NCI-H748 treated with DMSO at 0.1 percent for 48 hours (cell line): ENCODE results near the gene OTUD5.
"Not testable (repeated sequence)": the region's sequence is repeated elsewhere in the genome, so short reads cannot be mapped to it uniquely, and the experiment has no call there.

Experiments used
- DNase-seq: peaks from one replicate; lab custom pipeline; 2025; lab: John Stamatoyannopoulos, UW

OTUD5 gene

GRCh38 chrX:48890296-48890925 is 67.0 kb downstream of the OTUD5 start:
- DNase-seq, result no peak

GRCh38 chrX:48886586-48886985 is 70.8 kb downstream of the OTUD5 start:
- DNase-seq, result not testable (repeated sequence)

GRCh38 chrX:48883729-48884128 is 73.7 kb downstream of the OTUD5 start:
- no peak for DNase-seq

GRCh38 chrX:48876944-48877343 is 80.5 kb downstream of the OTUD5 start:
- DNase-seq, result not testable (repeated sequence)
